ENCODE measurements around the gene GGACT.

GRCh38 chr13:100527644-100528043, 60.9 kb downstream of the GGACT start:
- TF ChIP-seq REST (tag by site-specific recombination; IDR thresholded peaks at IDR 0.05) (no peak), FEZF1 (tag by site-specific recombination; IDR thresholded peaks at IDR 0.05) (no peak), ZNF654 (tag by site-specific recombination; IDR thresholded peaks at IDR 0.05; ENCODE audit: low read depth) (no peak), ZNF624 (tag by site-specific recombination; IDR thresholded peaks at IDR 0.05) (no peak), GLI2 (tag by site-specific recombination; IDR thresholded peaks at IDR 0.05; ENCODE audit: borderline replicate concordance, low read depth) (no peak), HOXA7 (CRISPR knock-in tag; IDR thresholded peaks at IDR 0.05; ENCODE audit: borderline replicate concordance) (no peak), ZNF777 (tag by site-specific recombination; IDR thresholded peaks at IDR 0.05; ENCODE audit: borderline replicate concordance) (no peak), ZNF274 (IDR thresholded peaks at IDR 0.05; ENCODE audit: low read length) (no peak), ZNF274 (tag by site-specific recombination; IDR thresholded peaks at IDR 0.05; ENCODE audit: borderline replicate concordance) (no peak)
- TF ChIP-seq, protein P1, sequence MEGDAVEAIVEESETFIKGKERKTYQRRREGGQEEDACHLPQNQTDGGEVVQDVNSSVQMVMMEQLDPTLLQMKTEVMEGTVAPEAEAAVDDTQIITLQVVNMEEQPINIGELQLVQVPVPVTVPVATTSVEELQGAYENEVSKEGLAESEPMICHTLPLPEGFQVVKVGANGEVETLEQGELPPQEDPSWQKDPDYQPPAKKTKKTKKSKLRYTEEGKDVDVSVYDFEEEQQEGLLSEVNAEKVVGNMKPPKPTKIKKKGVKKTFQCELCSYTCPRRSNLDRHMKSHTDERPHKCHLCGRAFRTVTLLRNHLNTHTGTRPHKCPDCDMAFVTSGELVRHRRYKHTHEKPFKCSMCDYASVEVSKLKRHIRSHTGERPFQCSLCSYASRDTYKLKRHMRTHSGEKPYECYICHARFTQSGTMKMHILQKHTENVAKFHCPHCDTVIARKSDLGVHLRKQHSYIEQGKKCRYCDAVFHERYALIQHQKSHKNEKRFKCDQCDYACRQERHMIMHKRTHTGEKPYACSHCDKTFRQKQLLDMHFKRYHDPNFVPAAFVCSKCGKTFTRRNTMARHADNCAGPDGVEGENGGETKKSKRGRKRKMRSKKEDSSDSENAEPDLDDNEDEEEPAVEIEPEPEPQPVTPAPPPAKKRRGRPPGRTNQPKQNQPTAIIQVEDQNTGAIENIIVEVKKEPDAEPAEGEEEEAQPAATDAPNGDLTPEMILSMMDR (tag by site-specific recombination; IDR thresholded peaks at IDR 0.05) = no peak
